GM12892 (cell line): ENCODE data around the gene SF3B4.

Experiments
- POLR2A ChIP-seq: IDR thresholded peaks from 2 replicates; pipeline ENCODE4 v1.6.1; 2011; ENCODE audit warnings: low read depth, low read length, control low read depth
- TAF1 ChIP-seq: IDR thresholded peaks from 2 replicates; pipeline ENCODE4 v1.6.1; 2011; ENCODE audit warnings: low read depth, mild to moderate bottlenecking, control low read depth, low read length, borderline replicate concordance

DNA sequence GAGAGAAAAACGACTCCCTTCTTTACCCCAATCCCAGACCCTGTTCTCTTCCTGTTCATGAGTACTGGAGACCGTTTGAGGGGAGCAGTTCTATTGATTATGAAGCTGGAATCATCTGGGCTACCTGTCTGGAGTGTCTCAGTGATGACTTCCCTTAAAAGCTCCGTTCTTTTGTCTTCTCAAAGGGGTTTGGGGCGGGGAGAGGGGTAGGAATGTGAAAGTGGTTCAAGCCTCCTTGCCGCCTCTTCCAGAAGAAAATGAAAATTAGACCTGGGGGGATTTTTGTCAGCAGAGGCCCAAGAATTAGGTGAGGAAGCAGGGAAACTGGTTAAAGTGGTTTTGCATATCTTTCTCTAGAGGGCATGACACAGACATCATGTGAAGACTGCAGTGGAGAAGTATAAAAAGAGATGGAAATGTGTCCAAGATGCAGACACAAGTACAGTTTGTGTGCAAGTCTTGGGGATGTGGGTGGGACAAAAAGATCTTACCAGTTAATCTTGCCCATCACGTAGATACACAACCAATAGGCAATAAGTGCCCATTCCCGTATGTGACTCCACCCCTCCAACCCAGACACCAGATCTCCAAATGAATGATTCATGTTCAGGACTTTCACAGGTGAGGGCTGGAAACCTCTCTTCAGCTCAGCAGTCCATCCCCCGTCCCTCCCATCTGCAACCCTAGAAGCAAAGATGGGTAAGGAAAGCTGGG lies 9.5 kb upstream of the SF3B4 start:
- TF ChIP-seq POLR2A: no peak
- no peak for TF ChIP-seq TAF1
